RPMI8226 (cell line): ENCODE measurements around the gene HMCN2.
A peak's percentile ranks its signal among the peaks of the same experiment; 100 is the strongest.
"Not testable (repeated sequence)": the region's sequence is repeated elsewhere in the genome, so short reads cannot be mapped to it uniquely, and the experiment has no call there.

Source experiments
- DNase-seq: peaks from one replicate; pipeline ENCODE4 v3.0.0-alpha.2; 2015

The HMCN2 gene

DNA sequence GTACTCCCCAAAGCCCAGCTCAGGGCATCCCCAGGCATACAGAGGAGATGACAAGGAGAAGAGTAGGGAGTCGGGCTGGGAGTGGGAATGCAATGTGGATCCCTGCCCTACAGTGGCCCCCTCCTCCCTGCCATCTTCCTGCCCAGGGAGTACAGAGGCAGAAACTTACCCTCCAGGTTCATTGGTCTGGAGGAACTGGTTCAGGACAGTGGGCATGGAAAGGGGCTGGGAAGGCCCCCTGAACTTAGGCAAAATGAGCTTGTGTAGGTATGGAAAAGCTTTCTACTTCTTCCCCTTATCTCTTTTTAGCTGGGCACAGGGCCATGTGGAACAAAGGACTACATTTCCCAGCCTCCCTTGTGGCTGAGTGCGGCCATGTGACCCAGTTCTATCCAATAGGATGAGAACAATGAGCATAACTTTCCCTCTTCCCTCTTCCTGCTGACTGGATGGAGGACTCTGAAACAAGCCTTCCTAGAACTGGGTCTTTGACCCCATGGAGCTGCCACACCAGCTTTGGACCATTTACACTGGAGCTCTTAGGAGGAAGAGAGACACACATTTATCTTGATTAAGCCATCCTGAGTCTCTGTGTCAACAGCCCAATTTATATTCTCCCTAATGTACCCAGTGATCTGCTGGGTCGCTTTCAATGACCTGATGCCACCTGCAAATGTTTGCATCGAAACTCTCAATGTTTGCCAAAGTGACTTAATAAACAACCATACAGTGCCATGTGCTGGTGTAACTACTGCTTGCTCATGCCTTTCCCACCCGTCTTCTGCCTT, 25.0 kb upstream of the HMCN2 start:
- peak; percentile 86 for DNase-seq

- DNase-seq = peak; percentile 50
Measured at GRCh38 chr9:130241198-130241535, 24.4 kb upstream of the HMCN2 start.

GRCh38 chr9:130242270-130243014, 23.1 kb upstream of the HMCN2 start:
- no peak for DNase-seq

- DNase-seq = peak; percentile 82
Measured at GRCh38 chr9:130243015-130243881, 22.3 kb upstream of the HMCN2 start.

- no peak for DNase-seq
Measured at GRCh38 chr9:130243882-130244170, 21.7 kb upstream of the HMCN2 start.

- no peak for DNase-seq
Measured at GRCh38 chr9:130244548-130245165, 20.9 kb upstream of the HMCN2 start.

DNA sequence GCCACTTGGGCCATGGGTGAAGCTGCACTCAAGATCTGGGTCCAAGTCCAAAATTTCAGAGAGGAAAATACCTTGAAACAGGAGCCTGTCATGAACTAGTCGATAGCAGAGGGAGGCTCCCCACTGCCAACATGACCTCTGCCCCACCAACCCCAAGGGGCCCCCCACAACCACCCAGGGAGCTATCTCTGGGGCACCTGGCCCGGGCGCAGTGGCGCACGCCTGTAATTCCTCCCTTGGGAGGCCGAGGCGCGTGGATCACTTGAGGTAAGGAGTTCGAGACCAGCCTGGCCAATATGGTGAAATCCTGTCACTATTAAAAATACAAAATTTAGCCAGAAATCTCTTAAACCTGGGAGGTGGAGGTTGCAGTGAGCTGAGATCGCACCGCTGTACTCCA, 20.1 kb upstream of the HMCN2 start:
- no peak for DNase-seq

DNA sequence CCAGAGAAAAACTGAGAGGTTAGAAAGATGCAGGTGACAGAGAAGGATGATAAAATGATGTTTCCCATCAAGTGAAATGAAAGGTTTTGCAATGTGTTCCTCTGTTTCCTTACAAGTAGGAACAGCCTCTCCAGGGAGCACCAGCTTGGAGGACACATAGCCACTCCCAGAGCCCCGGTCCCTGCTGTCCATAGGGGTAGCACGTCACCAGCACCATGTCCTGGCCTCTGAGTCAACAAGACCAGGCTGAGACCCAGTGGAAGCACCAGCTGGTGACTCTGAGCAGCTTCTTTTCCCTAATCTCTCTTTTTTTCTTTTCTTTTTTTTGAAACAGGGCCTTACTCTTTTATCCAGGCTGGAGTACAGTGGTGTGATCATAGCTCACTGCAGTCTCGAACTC, 19.4 kb upstream of the HMCN2 start:
- DNase-seq = no peak

DNA sequence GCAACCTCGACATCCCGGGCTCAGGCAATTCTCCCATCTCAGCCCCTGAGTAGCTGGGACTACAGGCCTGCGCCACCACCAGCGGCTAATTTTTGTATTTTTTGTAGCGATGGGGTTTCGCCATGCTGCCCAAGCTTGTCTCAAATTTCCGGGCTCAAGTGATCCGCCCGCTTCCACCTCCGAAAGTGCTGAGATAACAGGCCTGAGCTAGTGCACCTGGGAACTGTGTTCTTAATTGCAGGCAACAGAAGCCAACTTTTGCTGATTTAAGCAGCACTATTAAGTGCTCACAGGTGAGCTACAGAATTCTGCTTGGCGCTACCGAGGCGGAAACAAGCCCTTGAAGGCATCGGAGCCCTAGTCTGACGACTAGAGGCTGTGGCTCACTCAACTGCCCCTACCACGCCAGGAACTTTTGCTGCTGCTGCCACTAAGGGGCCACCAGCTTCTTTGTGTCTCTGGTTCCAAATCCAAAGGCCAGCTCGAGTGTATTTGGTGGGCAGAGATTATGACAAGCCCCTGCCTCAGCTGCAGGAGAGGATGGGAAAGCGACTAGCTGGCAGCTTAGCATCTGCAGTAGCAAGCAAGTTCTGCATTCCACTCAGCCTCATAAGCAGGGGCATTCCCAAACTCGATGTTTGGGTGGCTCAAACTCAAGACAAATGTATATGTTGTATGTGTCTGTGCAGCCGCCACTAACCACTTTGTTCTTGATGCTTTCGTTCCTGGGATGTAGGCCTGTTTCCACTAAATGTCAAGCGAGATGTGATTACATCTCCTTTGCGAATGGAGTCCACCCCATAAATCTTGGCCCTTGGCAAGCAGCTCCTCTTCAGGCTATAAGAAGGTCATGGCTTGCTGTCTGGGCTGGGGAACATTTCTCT, 10.6 kb upstream of the HMCN2 start:
- peak; percentile 97 for DNase-seq

- DNase-seq = no peak
Measured at GRCh38 chr9:130255631-130256134, 9.9 kb upstream of the HMCN2 start.

DNA sequence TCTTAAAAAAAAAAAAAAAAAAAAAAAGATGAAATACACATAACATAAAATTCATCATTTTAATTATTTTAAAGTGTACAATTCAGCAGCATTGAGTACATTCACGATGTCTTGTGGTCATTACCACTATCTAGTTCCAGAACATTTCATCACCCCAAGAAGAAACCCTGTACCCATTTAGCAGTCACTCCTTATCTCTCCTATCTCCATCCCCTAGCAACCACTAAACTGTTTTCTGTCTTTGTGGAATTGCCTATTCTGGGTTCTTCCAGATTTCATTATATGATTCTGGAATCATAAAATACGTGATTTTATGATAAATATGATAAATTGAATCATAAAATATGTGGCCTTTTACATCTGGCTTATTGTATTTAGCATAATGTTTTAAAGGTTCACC, 8.9 kb upstream of the HMCN2 start:
- DNase-seq = no peak

DNA sequence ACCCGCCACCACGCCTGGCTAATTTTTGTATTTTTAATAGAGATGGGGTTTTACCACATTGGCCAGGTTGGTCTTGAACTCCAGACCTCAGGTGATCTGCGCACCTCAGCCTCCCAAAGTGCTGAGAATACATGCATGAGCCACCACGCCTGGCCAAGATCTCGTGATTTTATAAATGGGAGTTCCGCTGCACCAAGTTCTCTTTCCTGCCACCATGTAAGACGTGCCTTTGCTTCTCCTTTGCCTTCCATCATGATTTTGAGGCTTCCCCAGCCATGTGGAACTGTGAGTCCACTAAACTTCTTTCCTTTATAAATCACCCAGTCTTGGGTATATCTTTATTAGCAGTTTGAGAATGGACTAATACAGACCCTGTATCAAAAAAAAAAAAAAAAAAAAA, 7.4 kb upstream of the HMCN2 start:
- not testable (repeated sequence) for DNase-seq

GRCh38 chr9:130259044-130259443, 6.5 kb upstream of the HMCN2 start:
- no peak for DNase-seq

DNA sequence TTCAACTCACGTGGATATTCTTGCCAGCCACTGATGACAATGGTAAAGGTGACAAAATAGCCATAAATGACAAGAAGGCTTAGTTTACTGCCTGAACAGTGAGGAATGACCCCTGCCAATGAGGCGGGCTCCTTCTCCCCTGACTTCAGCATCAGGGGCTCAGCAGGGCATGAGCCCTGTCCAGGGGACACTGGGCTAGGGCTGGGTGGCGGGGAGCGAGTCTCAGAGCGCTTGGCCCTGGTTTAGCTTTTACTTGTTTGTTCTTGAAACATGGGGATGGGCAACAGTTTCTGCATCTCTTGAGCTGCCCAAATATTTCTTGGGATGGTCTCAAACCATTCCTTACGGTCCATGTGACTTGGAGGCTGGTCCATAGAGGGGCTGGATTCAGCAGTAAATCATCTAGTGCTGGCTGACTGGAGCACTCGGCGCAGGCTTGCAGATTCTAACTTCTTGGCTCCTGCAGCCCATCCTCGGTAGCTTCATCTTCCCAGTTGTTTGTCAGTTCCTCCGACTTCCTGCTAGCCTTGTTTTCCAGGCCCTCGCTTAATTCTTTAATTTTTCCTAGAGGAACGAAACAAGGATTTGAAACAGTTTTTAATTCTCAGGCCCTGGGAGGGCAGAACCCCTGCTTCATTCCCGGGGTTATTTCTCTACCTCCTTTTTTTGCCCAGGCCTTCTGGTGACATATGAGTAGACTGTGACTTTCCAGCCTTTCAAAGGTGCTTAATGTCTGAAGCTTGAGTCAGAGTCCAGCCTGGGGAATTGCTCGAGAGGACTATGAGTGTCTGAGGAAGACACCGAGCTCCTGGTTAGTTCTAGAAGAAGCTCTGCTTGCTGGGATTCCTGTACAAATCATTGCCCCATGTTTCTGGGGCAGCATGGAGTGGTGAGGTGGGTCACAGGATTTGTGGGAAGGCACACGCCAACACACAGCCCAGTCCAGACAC, 4.5 kb upstream of the HMCN2 start:
- no peak for DNase-seq

GRCh38 chr9:130262061-130262745, 3.4 kb upstream of the HMCN2 start:
- DNase-seq = no peak

DNA sequence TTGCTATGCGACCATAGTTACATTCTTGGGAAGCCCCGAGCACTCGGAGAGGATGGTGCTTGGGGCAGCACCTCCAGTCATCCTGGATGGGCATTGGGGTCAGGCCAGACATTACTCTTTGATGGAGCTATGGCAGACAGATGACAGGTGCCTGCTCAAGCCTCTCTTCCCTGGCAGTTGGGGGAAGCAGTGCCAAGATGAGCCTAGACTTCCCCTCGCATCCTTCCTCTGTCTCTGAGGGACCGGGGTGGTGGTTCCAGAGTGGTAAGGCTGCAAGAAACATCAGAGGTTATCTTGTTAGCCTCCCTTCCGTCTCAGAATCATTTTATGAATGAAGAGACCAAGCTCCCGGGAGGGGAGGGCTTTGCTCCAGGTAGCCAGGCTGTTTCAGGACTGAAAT, 2.8 kb upstream of the HMCN2 start:
- no peak for DNase-seq

DNA sequence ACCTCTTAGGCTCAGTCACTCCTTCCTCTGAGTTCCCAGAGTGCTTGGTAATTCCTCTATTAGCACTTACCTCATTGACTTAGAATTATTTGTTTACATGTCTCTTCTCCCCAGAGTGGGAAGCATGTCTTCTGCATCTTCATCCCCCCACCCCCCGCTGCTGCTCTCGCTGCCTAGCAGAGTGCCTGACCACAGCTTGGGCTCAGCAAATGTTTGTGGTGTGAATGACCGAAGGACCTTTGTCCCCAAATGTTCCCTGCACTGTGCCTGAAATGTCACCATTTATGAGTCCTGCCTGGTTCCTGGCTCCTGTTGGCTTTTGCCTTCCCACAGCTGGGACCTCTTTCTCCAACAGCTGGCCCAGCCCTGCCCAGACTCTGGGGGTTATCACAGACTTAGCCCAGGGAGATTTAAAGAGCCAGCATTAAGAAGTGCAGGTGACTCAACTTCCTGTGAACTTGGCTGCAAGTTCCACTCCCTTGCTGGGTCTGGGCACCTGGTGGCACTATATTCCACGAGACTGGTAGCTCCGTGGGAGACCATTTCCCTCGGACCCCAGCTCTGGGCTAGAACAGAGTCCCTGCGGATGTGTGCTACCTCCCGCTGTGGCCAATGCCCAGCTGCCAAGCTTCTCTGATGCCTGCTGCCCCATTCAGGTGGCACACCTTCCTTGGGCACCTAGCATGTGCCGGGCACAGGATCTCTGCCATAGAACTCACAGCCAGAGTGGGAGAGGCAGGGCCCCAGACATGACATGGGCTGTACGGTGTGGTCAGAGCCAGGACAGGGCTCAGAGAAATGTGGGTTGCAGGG, 1.8 kb upstream of the HMCN2 start:
- DNase-seq = peak; percentile 77

- DNase-seq = no peak
Measured at GRCh38 chr9:130264414-130265350, 878 bp upstream of the HMCN2 start.
